ENCODE data around the gene PRKAG2.

PRKAG2 gene

DNA sequence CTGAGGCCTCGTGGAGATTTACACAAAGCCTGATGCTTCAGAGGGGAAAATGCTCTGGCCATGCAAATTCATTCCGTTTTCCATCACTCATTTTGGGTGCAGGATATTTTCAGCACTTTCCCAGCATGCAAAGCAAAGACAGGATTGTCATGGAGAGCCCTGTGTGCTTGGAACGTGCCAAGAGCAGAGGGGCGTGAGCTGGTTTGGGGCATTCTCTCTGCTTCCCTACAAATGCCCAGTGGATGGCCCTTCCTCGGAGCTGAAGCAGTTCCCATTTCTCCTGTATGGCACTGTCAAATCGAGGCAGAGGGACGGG lies 164.1 kb downstream of the PRKAG2 start:
- Histone ChIP-seq H3F3A (ENCODE audit: low read depth) (no peaks in the 10 kb centered on the region), H3K27me3 (ENCODE audit: insufficient read depth, low read length, poor library complexity, severe bottlenecking) (no peaks in the 10 kb centered on the region), H3K36me3 (ENCODE audit: insufficient read depth, low read length) (no peaks in the 10 kb centered on the region), H2AFZ (ENCODE audit: low read length) (no peak overlapping the region), H3K9me2 (replicated peaks; ENCODE audit: low read depth, low read length) (no peaks in the 10 kb centered on the region), H3K9me3 (ENCODE audit: insufficient read depth, low read depth, low read length) (no peaks in the 10 kb centered on the region), H3K4me3 (ENCODE audit: low read length, poor library complexity, severe bottlenecking) (no peak overlapping the region), H3K4me1 (ENCODE audit: insufficient read depth, low read length, poor library complexity, severe bottlenecking) (no peaks in the 10 kb centered on the region), H4K20me1 (ENCODE audit: insufficient read depth, low read length, poor library complexity, severe bottlenecking) (no peaks in the 10 kb centered on the region), H3K9ac (ENCODE audit: low read depth, low read length, poor library complexity, severe bottlenecking) (no peak overlapping the region), H3K79me2 (ENCODE audit: insufficient read depth, low read length) (no peaks in the 10 kb centered on the region), H3K4me2 (ENCODE audit: low read depth, low read length, poor library complexity, severe bottlenecking) (no peak overlapping the region)
- TF ChIP-seq EZH2phosphoT487 (IDR thresholded peaks at IDR 0.05; ENCODE audit: borderline replicate concordance) = no peak
- TF ChIP-seq, protein P1, sequence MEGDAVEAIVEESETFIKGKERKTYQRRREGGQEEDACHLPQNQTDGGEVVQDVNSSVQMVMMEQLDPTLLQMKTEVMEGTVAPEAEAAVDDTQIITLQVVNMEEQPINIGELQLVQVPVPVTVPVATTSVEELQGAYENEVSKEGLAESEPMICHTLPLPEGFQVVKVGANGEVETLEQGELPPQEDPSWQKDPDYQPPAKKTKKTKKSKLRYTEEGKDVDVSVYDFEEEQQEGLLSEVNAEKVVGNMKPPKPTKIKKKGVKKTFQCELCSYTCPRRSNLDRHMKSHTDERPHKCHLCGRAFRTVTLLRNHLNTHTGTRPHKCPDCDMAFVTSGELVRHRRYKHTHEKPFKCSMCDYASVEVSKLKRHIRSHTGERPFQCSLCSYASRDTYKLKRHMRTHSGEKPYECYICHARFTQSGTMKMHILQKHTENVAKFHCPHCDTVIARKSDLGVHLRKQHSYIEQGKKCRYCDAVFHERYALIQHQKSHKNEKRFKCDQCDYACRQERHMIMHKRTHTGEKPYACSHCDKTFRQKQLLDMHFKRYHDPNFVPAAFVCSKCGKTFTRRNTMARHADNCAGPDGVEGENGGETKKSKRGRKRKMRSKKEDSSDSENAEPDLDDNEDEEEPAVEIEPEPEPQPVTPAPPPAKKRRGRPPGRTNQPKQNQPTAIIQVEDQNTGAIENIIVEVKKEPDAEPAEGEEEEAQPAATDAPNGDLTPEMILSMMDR (conservative IDR thresholded peaks at IDR 0.05; ENCODE audit: low read length) = no peak

DNA sequence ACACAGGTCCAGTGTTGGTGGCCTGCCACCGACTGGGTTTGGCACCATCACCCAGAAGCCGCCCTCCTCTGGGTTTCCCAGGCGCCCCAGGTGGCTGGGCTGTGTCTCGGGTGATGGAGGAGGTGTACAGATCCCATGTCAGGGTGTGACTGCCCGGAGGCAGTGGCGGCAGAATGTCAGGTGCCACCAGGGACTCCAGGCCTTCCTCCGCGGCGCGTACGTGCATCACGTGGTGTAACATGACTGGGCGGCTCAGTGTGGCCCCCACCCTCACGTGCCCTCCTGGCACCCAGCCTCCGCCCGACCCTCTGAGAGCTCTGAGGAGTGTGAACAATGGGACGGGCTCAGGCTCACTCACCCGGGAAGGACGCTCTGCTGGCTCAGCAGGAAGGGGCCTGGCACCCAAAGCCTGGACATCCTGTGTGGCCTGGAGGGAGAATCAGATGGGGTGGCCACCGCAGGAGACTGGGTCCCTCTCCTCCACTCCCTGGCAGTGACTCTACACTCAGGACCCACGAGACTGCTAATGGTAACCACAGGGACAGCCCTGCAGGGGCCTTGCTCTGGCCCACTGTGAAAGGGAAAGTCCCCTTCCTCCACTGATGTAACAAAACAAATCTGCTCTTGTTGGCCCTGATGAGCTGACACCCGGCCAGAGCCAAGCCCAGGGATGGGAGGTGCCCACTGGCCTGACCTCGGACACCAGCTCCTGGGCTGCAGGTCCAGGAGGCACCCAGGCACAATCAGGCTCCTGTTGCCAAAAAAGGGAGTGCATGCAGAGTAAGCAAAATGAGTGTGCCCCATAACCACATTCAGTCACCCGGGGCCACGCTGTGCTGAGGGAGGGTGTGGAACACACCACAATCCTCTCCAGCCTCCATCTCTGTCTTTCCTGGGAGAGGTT lies 164.8 kb downstream of the PRKAG2 start:
- Histone ChIP-seq H3K9ac (ENCODE audit: low read depth, low read length, poor library complexity, severe bottlenecking) (no peak overlapping the region), H3K36me3 (ENCODE audit: insufficient read depth, low read length) (no peaks in the 10 kb centered on the region), H3K27me3 (ENCODE audit: insufficient read depth, low read length, poor library complexity, severe bottlenecking) (no peaks in the 10 kb centered on the region), H3F3A (ENCODE audit: low read depth) (no peaks in the 10 kb centered on the region), H3K4me3 (ENCODE audit: low read length, poor library complexity, severe bottlenecking) (no peak overlapping the region), H3K9me2 (replicated peaks; ENCODE audit: low read depth, low read length) (no peaks in the 10 kb centered on the region), H3K4me1 (ENCODE audit: insufficient read depth, low read length, poor library complexity, severe bottlenecking) (no peaks in the 10 kb centered on the region), H3K4me2 (ENCODE audit: low read depth, low read length, poor library complexity, severe bottlenecking) (no peak overlapping the region), H2AFZ (ENCODE audit: low read length) (no peak overlapping the region), H3K9me3 (ENCODE audit: insufficient read depth, low read depth, low read length) (no peaks in the 10 kb centered on the region), H3K79me2 (ENCODE audit: insufficient read depth, low read length) (no peaks in the 10 kb centered on the region), H4K20me1 (ENCODE audit: insufficient read depth, low read length, poor library complexity, severe bottlenecking) (no peaks in the 10 kb centered on the region)
- TF ChIP-seq, protein P1 (conservative IDR thresholded peaks at IDR 0.05; ENCODE audit: low read length) = no peak
- TF ChIP-seq EZH2phosphoT487 (IDR thresholded peaks at IDR 0.05; ENCODE audit: borderline replicate concordance) = no peak

DNA sequence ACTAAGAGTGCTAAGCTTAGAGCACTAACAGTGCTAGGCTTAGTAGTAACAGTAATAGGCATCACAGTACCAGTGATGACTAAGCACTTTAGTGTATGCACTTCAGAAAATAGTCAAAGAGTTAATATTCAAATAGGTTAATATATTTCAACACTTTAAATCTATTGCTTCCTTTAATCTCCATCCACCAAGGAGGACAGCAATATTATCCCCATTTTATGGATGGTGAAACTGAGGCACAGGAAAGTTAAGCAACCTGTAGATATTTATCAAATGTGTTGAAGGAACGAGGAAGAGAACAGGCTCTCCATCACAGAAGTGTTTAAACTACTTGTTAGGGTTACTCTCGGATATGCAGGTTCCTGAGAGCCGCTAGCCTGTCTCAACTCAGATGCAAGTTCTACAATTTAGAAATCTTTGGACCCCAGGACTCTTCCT lies 165.5 kb downstream of the PRKAG2 start:
- Histone ChIP-seq H2AFZ (ENCODE audit: low read length) (no peak overlapping the region), H4K20me1 (ENCODE audit: insufficient read depth, low read length, poor library complexity, severe bottlenecking) (no peaks in the 10 kb centered on the region), H3K27me3 (ENCODE audit: insufficient read depth, low read length, poor library complexity, severe bottlenecking) (no peaks in the 10 kb centered on the region), H3K9me3 (ENCODE audit: insufficient read depth, low read depth, low read length) (no peaks in the 10 kb centered on the region), H3K4me1 (ENCODE audit: insufficient read depth, low read length, poor library complexity, severe bottlenecking) (no peaks in the 10 kb centered on the region), H3K79me2 (ENCODE audit: insufficient read depth, low read length) (no peaks in the 10 kb centered on the region), H3F3A (ENCODE audit: low read depth) (no peaks in the 10 kb centered on the region), H3K4me2 (ENCODE audit: low read depth, low read length, poor library complexity, severe bottlenecking) (no peak overlapping the region), H3K9me2 (replicated peaks; ENCODE audit: low read depth, low read length) (no peaks in the 10 kb centered on the region), H3K9ac (ENCODE audit: low read depth, low read length, poor library complexity, severe bottlenecking) (no peak overlapping the region), H3K36me3 (ENCODE audit: insufficient read depth, low read length) (no peaks in the 10 kb centered on the region), H3K4me3 (ENCODE audit: low read length, poor library complexity, severe bottlenecking) (no peak overlapping the region)
- no peak for TF ChIP-seq EZH2phosphoT487 (IDR thresholded peaks at IDR 0.05; ENCODE audit: borderline replicate concordance)
- TF ChIP-seq, protein P1 (conservative IDR thresholded peaks at IDR 0.05; ENCODE audit: low read length) = no peak
